SK-N-SH treated with all-trans-retinoic acid at 6 μM for 48 hours (cell line): ENCODE measurements around the gene FGFR3.

ENCODE experiments used
- BACH2 ChIP-seq: fragments of 250-450 bp; sonication (Bioruptor Pico); IDR thresholded peaks from 2 replicates; pipeline ENCODE4 v1.9.0; 2021; ENCODE audit warnings: mild to moderate bottlenecking, borderline replicate concordance
- CREB5 ChIP-seq: fragments of 250-450 bp; sonication (Bioruptor Pico); IDR thresholded peaks from 2 replicates; pipeline ENCODE4 v1.5.1; 2020; ENCODE audit warnings: low read depth, mild to moderate bottlenecking, moderate library complexity
- CSRNP3 ChIP-seq: fragments of 250-450 bp; sonication (Bioruptor Pico); IDR thresholded peaks from 2 replicates; pipeline ENCODE4 v1.5.1; 2021; ENCODE audit warnings: mild to moderate bottlenecking, moderate library complexity
- ESRRG ChIP-seq: fragments of 250-450 bp; sonication (Bioruptor Pico); IDR thresholded peaks from 2 replicates; pipeline ENCODE4 v1.6.1; 2021; ENCODE audit warnings: mild to moderate bottlenecking
- GLIS3 ChIP-seq: fragments of 250-450 bp; sonication (Bioruptor Pico); IDR thresholded peaks from 2 replicates; pipeline ENCODE4 v1.5.0; 2020; ENCODE audit warnings: mild to moderate bottlenecking, moderate library complexity
- PATZ1 ChIP-seq: fragments of 250-450 bp; sonication (Bioruptor Pico); IDR thresholded peaks from 2 replicates; pipeline ENCODE4 v1.8.0; 2020; ENCODE audit warnings: mild to moderate bottlenecking, moderate library complexity, borderline replicate concordance
- RARB ChIP-seq: fragments of 250-450 bp; sonication (Bioruptor Pico); IDR thresholded peaks from 2 replicates; pipeline ENCODE4 v1.8.0; 2021; ENCODE audit warnings: mild to moderate bottlenecking, moderate library complexity
- SNAI2 ChIP-seq: fragments of 250-450 bp; sonication (Bioruptor Pico); IDR thresholded peaks from 2 replicates; pipeline ENCODE4 v1.5.0; 2020; ENCODE audit warnings: mild to moderate bottlenecking, moderate library complexity
- TCF4 ChIP-seq: fragments of 250-450 bp; sonication (Bioruptor Pico); IDR thresholded peaks from 2 replicates; pipeline ENCODE4 v1.8.0; 2021; ENCODE audit warnings: mild to moderate bottlenecking, moderate library complexity, borderline replicate concordance
- TOX ChIP-seq: fragments of 250-450 bp; sonication (Bioruptor Pico); IDR thresholded peaks from 2 replicates; pipeline ENCODE4 v1.8.0; 2021; ENCODE audit warnings: mild to moderate bottlenecking, moderate library complexity, borderline replicate concordance
- ZFP30 ChIP-seq: fragments of 450-650 bp; formaldehyde crosslinking; IDR thresholded peaks from 2 replicates; pipeline ENCODE4 v1.5.0; 2022; ENCODE audit warnings: mild to moderate bottlenecking, moderate library complexity
- ZNF70 ChIP-seq: fragments of 450-650 bp; formaldehyde crosslinking; IDR thresholded peaks from 2 replicates; pipeline ENCODE4 v1.5.0; 2020; ENCODE audit warnings: mild to moderate bottlenecking, moderate library complexity
- ZNF8 ChIP-seq: fragments of 450-650 bp; formaldehyde crosslinking; IDR thresholded peaks from 2 replicates; pipeline ENCODE4 v1.5.0; 2020; ENCODE audit warnings: mild to moderate bottlenecking, moderate library complexity

DNA sequence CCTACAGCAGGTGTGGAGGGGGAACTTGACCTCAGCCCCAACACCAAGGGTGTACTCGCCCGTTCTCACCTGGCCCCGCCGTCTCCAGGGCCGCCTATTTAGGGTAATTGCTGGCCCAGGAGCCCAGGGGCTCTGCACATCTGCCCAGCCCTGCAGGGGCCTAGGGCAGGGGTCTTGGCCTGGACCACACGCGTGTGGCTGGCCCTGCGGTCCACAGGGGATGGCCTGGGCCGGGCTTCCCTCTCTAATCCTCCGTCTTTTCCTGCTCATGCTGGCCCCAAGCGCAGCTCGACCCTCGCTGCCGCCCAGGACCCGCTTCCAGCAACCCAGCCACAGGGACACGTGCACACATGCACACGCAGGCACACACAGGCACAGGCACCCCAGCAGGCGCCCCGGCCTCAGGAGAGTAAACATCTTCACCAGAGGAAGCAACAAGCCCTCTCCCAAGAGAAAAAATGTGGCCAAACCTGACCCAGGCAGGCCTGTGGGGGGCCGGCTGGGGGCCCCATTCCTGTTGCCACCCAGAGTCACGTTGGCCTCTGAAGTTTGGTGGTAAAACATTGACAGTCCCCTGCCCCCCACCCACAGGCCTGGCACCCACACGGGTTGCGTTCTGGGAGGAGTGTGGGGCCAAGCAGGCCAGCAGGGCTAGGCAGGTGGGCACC is 24.6 kb upstream of the FGFR3 start:
- TF ChIP-seq SNAI2 (CRISPR knock-in tag) = no peak
- no peak for TF ChIP-seq TOX (CRISPR knock-in tag)
- no peak for TF ChIP-seq ZNF70 (CRISPR knock-in tag)
- TF ChIP-seq PATZ1 = no peak
- no peak for TF ChIP-seq GLIS3 (CRISPR knock-in tag)
- no peak for TF ChIP-seq RARB (CRISPR knock-in tag)
- no peak for TF ChIP-seq CREB5 (CRISPR knock-in tag)
- TF ChIP-seq ESRRG = no peak
- TF ChIP-seq ZNF8 (CRISPR knock-in tag) = no peak
- TF ChIP-seq CSRNP3 = no peak
- no peak for TF ChIP-seq BACH2
- no peak for TF ChIP-seq TCF4 (CRISPR knock-in tag)
- no peak for TF ChIP-seq ZFP30
